GM23338 (cell line): ENCODE measurements around the gene TAT. TPM values are rescaled to one million over a fixed set of nuclear protein-coding genes. Genes with fewer than 3 reads are reported as not detected.

Source experiments
- ATAC-seq: fragments of 200-7000 bp; cut with Tn5 transposase; 3 replicates; pipeline ENCODE4 v1.9.1; 2020
- DNase-seq: peaks from one replicate; pipeline ENCODE4 v3.0.0-alpha.2; 2015; ENCODE audit warnings: low spot score
- H2AFZ ChIP-seq: fragments of 200-600 bp; sonication (generic); 2 replicates; pipeline ENCODE4 v1.8.0; 2016; ENCODE audit warnings: antibody characterized with exemption, mild to moderate bottlenecking, moderate library complexity
- H3F3A ChIP-seq: fragments of 200-600 bp; sonication (generic); replicated peaks from 2 replicates; pipeline ENCODE4 v1.8.0; 2017; ENCODE audit warnings: antibody characterized with exemption, mixed run types, low read depth
- H3K27ac ChIP-seq: fragments of 200-600 bp; sonication (generic); 2 replicates; pipeline ENCODE4 v1.6.1; 2016; ENCODE audit warnings: low read depth
- H3K27me3 ChIP-seq: fragments of 200-600 bp; sonication (generic); 2 replicates; pipeline ENCODE4 v1.8.0; 2016; ENCODE audit warnings: mild to moderate bottlenecking, mixed run types, moderate library complexity; ENCODE audit not compliant: insufficient read depth
- H3K36me3 ChIP-seq: fragments of 200-600 bp; sonication (generic); 2 replicates; pipeline ENCODE4 v1.8.0; 2016; ENCODE audit warnings: mild to moderate bottlenecking; ENCODE audit not compliant: insufficient read depth
- H3K4me1 ChIP-seq: fragments of 200-600 bp; sonication (generic); 2 replicates; pipeline ENCODE4 v1.8.0; 2016; ENCODE audit warnings: mild to moderate bottlenecking, moderate library complexity; ENCODE audit not compliant: insufficient read depth
- H3K4me2 ChIP-seq: fragments of 200-600 bp; sonication (generic); 2 replicates; pipeline ENCODE4 v1.7.1; 2017; ENCODE audit warnings: mixed run types
- H3K4me3 ChIP-seq: fragments of 200-600 bp; sonication (generic); 2 replicates; pipeline ENCODE4 v1.6.1; 2016; ENCODE audit warnings: mixed run types
- H3K79me2 ChIP-seq: fragments of 200-600 bp; sonication (generic); replicated peaks from 2 replicates; pipeline ENCODE4 v1.8.0; 2017; ENCODE audit warnings: mild to moderate bottlenecking; ENCODE audit not compliant: insufficient read depth
- H3K9me2 ChIP-seq: fragments of 200-600 bp; sonication (generic); 2 replicates; pipeline ENCODE4 v1.8.0; 2017; ENCODE audit not compliant: insufficient read depth
- H4K20me1 ChIP-seq: fragments of 200-600 bp; sonication (generic); replicated peaks from 2 replicates; pipeline ENCODE4 v1.8.0; 2017; ENCODE audit warnings: mild to moderate bottlenecking; ENCODE audit not compliant: insufficient read depth
- H3K27ac Mint-ChIP-seq: 2 replicates; pipeline ENCODE4 v1.8.0; 2020; ENCODE audit warnings: inconsistent platforms, mild to moderate bottlenecking, moderate library complexity, mixed read lengths
- H3K27me3 Mint-ChIP-seq: 3 replicates; pipeline ENCODE4 v1.8.0; 2022; ENCODE audit warnings: low read depth, mild to moderate bottlenecking, moderate library complexity, mixed read lengths, inconsistent platforms; ENCODE audit not compliant: insufficient read depth, poor library complexity
- H3K36me3 Mint-ChIP-seq: 3 replicates; pipeline ENCODE4 v1.8.0; 2021; ENCODE audit warnings: low read depth, mild to moderate bottlenecking, inconsistent platforms, moderate library complexity, mixed read lengths
- H3K4me1 Mint-ChIP-seq: 3 replicates; pipeline ENCODE4 v1.8.0; 2020; ENCODE audit warnings: mild to moderate bottlenecking, inconsistent platforms, mixed read lengths
- H3K4me3 Mint-ChIP-seq: 3 replicates; pipeline ENCODE4 v1.8.0; 2021; ENCODE audit warnings: moderate library complexity, mild to moderate bottlenecking, inconsistent platforms, mixed read lengths
- H3K9me3 Mint-ChIP-seq: 3 replicates; pipeline ENCODE4 v1.8.0; 2020; ENCODE audit warnings: moderate library complexity, mild to moderate bottlenecking, inconsistent platforms, mixed read lengths
- CREB1 ChIP-seq: fragments of 250-450 bp; sonication (Bioruptor Pico); IDR thresholded peaks from 2 replicates; pipeline ENCODE4 v1.5.0; 2020; ENCODE audit warnings: low read depth, mild to moderate bottlenecking, moderate library complexity
- CTCF ChIP-seq, 2 experiments: fragments of 200-600 bp in 1 of 2; sonication (generic) in 1 of 2; conservative IDR thresholded peaks; 2 replicates each; pipeline versions ENCODE4 v1.5.1 to v1.6.1; 2016 to 2017; ENCODE audit warnings: antibody characterized with exemption in 2 of 2, low read depth in 2 of 2, mild to moderate bottlenecking in 2 of 2, moderate library complexity in 1 of 2
- ETS1 ChIP-seq: IDR thresholded peaks from 2 replicates; pipeline ENCODE4 v1.6.1; 2016; ENCODE audit warnings: antibody characterized with exemption
- EZH2 ChIP-seq: fragments of 200-600 bp; sonication (generic); IDR thresholded peaks from one replicate; pipeline ENCODE4 v1.8.0; 2017; ENCODE audit warnings: antibody characterized with exemption, mild to moderate bottlenecking, low read depth; ENCODE audit not compliant: unreplicated experiment
- EZH2phosphoT487 ChIP-seq: fragments of 200-600 bp; sonication (generic); IDR thresholded peaks from one replicate; pipeline ENCODE4 v1.8.1; 2018; ENCODE audit warnings: antibody characterized with exemption; ENCODE audit not compliant: unreplicated experiment
- JUNB ChIP-seq: IDR thresholded peaks from one replicate; pipeline ENCODE4 v1.6.1; 2016; ENCODE audit warnings: antibody characterized with exemption; ENCODE audit not compliant: unreplicated experiment
- NANOG ChIP-seq: IDR thresholded peaks from 2 replicates; pipeline ENCODE4 v1.6.1; 2016; ENCODE audit warnings: antibody characterized with exemption, borderline replicate concordance
- POLR2AphosphoS5 ChIP-seq: IDR thresholded peaks from 2 replicates; pipeline ENCODE4 v1.6.1; 2016; ENCODE audit warnings: antibody characterized with exemption, low read depth
- STAT1 ChIP-seq: IDR thresholded peaks from one replicate; pipeline ENCODE4 v1.6.1; 2016; ENCODE audit warnings: antibody characterized with exemption; ENCODE audit not compliant: unreplicated experiment
- ZNF114 ChIP-seq: fragments of 250-450 bp; sonication (Bioruptor Pico); IDR thresholded peaks from 2 replicates; pipeline ENCODE4 v1.5.0; 2020; ENCODE audit warnings: mild to moderate bottlenecking, moderate library complexity
- ZNF331 ChIP-seq: fragments of 250-450 bp; sonication (Bioruptor Pico); IDR thresholded peaks from 2 replicates; pipeline ENCODE4 v1.5.0; 2020; ENCODE audit warnings: low read depth, mild to moderate bottlenecking, moderate library complexity
- ZNF462 ChIP-seq: fragments of 250-450 bp; sonication (Bioruptor Pico); IDR thresholded peaks from 2 replicates; pipeline ENCODE4 v1.5.0; 2020; ENCODE audit warnings: mild to moderate bottlenecking, moderate library complexity
- long read RNA-seq: library from polyadenylated mRNA; unstranded; transcript quantifications from one replicate; pipeline ENCODE4 v2.0.0, GENCODE V29; 2020; ENCODE audit not compliant: unreplicated experiment
- polyA plus RNA-seq: library from polyadenylated mRNA; unstranded; fragments of >200 nt; fragmentation: Nextera tagmentation; extraction: Ambion mirVana; gene quantifications from 2 replicates; pipeline ENCODE4 v1.2.1, GENCODE V29; 2016
- total RNA-seq: library from RNA; depleted of rRNA; stranded (reverse); fragments of >200 nt; shearing (Covaris generic); gene quantifications from 2 replicates; pipeline ENCODE4 v1.2.3, GENCODE V29; 2014; rRNA removed
- TF ChIP-seq, protein P1 (sequence below): IDR thresholded peaks from one replicate; pipeline ENCODE4 v1.6.1; 2018; ENCODE audit warnings: antibody characterized with exemption; ENCODE audit not compliant: unreplicated experiment

TAT gene
- total RNA-seq (not detected in 2 replicates), polyA plus RNA-seq (0.05 and 0.19 TPM in 2 replicates)
- long read RNA-seq, result 0 reads

DNA sequence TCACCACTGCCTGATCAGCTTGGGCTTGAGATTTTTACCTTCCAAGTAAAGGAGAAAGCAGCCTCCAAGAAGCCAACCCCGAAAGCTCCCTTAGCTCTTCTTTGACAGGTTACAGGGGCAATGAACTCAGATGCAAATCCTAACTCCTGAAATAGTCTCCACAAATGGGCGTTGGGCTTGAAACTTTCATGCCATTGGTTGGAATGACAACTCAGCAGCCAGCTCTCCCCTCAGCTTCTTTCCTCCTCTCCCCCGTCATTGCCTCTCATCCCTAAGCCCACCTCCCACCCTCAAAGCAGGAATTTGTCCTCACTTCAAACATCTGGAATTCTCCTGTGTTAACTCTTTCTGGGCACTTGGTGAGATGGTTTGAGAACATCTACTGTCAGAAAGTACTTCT is at the start of gene TAT:
Gene TAT, minus strand, starts transcription at position 122 of the 400 bp plus-strand sequence. CDS start 677 bp downstream, outside the sequence.
- H3K27ac ChIP-seq, result no peak within 1 kb of the TSS
- no peaks in the 10 kb centered on the region for H3K27me3 ChIP-seq
- no peaks in the 10 kb centered on the region for H3K9me3 Mint-ChIP-seq
- no peaks in the 10 kb centered on the region for H3K36me3 ChIP-seq
- H3K4me2 ChIP-seq, result peak within 1 kb of the TSS; percentile 14; the same call in 1 of the 2 replicates
- ATAC-seq, result peak; percentile 66
- DNase-seq, result peak; percentile 46
- H3K27me3 Mint-ChIP-seq, result peaks cover 3% of the 10 kb centered on the region
- H3K36me3 Mint-ChIP-seq, result no peaks in the 10 kb centered on the region
- no peak within 1 kb of the TSS for H2AFZ ChIP-seq
- no peak within 1 kb of the TSS for H3K4me3 ChIP-seq
- H3K27ac Mint-ChIP-seq, result no peak within 1 kb of the TSS
- no peaks in the 10 kb centered on the region for H4K20me1 ChIP-seq
- H3K79me2 ChIP-seq, result no peaks in the 10 kb centered on the region
- no peaks in the 10 kb centered on the region; the same call in 1 of the 3 replicates for H3K4me1 Mint-ChIP-seq
- no peaks in the 10 kb centered on the region for H3F3A ChIP-seq
- H3K4me3 Mint-ChIP-seq, result no peak within 1 kb of the TSS
- no peaks in the 10 kb centered on the region for H3K4me1 ChIP-seq
- no peaks in the 10 kb centered on the region for H3K9me2 ChIP-seq
- no peak for TF ChIP-seq ZNF462
- TF ChIP-seq CTCF (conservative IDR thresholded peaks at IDR 0.05; ENCODE audit: low read depth in 2 of 2), result no peak
- TF ChIP-seq EZH2, result no peak
- no peak for TF ChIP-seq ETS1
- TF ChIP-seq CREB1 (CRISPR knock-in tag), result no peak
- TF ChIP-seq ZNF114 (CRISPR knock-in tag), result no peak
- TF ChIP-seq JUNB, result no peak
- TF ChIP-seq EZH2phosphoT487, result no peak
- TF ChIP-seq, protein P1, sequence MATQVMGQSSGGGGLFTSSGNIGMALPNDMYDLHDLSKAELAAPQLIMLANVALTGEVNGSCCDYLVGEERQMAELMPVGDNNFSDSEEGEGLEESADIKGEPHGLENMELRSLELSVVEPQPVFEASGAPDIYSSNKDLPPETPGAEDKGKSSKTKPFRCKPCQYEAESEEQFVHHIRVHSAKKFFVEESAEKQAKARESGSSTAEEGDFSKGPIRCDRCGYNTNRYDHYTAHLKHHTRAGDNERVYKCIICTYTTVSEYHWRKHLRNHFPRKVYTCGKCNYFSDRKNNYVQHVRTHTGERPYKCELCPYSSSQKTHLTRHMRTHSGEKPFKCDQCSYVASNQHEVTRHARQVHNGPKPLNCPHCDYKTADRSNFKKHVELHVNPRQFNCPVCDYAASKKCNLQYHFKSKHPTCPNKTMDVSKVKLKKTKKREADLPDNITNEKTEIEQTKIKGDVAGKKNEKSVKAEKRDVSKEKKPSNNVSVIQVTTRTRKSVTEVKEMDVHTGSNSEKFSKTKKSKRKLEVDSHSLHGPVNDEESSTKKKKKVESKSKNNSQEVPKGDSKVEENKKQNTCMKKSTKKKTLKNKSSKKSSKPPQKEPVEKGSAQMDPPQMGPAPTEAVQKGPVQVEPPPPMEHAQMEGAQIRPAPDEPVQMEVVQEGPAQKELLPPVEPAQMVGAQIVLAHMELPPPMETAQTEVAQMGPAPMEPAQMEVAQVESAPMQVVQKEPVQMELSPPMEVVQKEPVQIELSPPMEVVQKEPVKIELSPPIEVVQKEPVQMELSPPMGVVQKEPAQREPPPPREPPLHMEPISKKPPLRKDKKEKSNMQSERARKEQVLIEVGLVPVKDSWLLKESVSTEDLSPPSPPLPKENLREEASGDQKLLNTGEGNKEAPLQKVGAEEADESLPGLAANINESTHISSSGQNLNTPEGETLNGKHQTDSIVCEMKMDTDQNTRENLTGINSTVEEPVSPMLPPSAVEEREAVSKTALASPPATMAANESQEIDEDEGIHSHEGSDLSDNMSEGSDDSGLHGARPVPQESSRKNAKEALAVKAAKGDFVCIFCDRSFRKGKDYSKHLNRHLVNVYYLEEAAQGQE, result no peak
- TF ChIP-seq ZNF331 (CRISPR knock-in tag), result no peak
- no peak for TF ChIP-seq POLR2AphosphoS5
- no peak for TF ChIP-seq STAT1
- TF ChIP-seq NANOG, result no peak
